Kidney glomerular epithelial cell (primary cell): ENCODE results near the gene ATP1A4.
A peak's percentile ranks its signal among the peaks of the same experiment; 100 is the strongest.
"Not testable (repeated sequence)": the region's sequence is repeated elsewhere in the genome, so short reads cannot be mapped to it uniquely, and the experiment has no call there.

Experiments
- DNase-seq: peaks from one replicate; lab custom pipeline; 2025; lab: John Stamatoyannopoulos, UW

Gene ATP1A4

DNA sequence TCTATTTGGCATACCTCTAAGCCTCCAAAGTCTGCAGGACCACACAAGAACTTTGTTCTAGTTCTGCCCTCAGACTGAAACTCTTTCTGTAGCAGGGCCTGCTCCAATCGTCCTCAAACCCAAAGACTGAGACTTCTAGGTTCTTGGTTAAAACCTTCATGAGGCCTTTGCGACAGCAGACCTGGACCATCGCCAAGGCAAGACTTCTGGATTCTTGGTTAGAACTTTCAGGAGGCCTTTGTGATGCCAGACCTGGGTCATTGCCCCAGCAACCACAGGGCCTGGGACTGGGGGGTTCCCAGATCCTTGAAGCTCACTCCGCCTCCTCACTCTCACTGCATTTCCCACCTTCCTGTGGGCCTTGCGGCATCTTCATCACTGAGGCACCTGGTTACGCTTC is at the start of gene ATP1A4:
Gene ATP1A4 (plus strand): TSS at position 301 of the 400 bp plus-strand sequence. CDS start 438 bp downstream, outside the sequence.
- no peak for DNase-seq

DNA sequence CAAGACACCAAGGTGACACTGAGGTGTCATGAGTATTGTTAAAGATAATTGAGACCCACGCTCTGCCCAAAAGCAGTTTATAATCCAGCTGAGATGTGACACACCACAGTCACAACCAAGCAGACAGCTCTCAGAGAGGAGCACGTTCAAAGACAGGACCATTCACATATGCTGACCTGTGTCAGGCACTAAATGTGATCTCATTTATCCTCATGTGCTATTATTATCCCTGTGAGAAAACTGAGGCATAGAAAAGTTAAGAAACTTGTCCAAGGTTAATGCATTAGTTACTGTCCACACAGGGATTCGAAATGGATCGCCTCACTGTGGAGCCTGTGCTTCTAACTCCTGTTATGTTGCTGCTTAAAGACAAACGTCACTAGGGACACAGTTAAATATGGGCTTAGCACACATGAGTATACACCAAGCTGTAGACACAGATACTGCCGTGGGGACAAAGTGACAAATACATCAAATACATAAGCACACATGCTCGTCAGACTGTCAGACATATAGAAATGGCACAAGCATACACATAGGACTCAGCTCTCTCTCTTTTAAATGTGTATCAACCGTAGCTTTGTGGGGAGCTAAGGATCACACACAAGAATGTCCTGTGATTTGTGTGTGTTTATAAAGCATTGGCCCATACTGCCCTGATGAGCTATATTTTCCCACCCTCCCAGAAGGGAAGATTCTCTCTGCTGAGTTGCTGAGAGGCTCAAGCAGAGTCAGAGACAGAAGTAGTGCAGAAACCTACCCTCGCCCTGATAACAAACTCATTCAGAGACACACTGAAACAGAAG is 49.5 kb upstream of the ATP1A4 start:
- peak; percentile 43 for DNase-seq

DNA sequence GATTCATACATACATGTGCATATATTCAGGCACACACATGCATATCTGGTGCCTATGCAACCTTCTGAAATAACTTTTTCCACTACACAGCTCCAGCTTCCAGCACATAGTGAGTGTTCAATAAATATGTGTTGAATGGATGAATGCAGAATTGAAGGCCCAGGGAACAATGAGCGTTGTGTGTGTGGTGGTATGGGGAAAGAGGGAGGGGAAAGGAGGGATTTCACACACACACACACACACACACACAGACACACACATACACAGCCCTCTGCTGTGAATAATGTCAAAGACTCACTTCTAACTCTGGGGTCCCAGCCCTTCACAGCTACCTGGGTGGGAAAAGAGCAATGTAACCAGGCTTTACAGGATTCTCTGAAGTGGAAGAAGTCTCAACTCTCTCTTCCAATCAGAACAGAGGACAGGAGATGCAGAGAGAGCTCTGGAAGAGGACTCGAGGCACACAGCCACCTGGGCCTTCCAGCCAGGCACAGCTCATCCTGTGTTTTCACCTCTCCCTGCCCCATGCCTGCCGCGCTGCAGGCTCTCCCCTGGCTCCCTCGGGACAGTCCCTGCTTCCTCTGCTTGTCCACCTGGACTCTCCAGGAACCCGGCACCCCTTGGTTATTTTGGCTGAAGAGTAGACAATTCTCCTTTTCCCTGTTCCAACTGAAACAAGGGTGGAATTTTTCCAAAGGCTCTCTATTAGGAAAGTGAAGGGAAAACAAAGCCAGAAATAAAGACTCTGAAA is 47.6 kb upstream of the ATP1A4 start:
- DNase-seq: no peak

DNA sequence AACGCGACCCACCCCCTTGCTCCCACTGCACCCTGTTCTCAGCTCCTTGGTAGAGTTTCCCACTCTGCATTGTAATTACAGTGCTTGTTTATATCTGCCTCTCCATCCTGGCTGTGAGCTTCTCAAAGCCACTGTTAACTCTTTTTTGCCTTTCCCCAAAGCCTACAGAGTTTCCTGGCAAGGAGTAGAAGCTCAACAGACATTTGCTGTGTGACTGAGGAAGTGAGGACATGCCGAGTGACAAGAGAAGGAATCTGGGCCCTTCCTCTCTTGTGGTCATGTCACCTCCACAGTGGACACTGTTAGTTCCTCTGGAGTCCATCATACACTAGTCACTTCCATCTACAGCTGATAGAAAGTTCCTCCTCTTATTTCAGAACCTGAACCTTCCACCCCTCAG is 46.9 kb upstream of the ATP1A4 start:
- DNase-seq: no peak

DNA sequence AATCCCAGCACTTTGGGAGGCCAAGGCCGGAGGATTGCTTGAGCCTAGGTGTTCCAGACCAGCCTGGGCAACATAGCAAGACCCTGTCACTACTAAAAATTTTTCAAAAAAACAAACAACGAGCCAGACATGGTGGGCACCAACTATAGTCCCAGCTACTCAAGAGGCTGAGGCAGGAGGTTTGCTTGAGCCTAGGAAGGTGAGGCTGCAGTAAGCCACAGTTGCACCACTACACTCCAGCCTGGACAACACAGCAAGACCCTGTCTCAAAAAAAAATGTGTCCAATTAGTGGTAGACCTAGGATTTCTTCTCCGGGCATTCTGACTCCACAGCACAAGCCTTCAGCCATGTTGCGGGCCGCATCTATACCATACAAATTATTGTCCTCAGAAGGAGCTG is 46.2 kb upstream of the ATP1A4 start:
- DNase-seq: no peak

DNA sequence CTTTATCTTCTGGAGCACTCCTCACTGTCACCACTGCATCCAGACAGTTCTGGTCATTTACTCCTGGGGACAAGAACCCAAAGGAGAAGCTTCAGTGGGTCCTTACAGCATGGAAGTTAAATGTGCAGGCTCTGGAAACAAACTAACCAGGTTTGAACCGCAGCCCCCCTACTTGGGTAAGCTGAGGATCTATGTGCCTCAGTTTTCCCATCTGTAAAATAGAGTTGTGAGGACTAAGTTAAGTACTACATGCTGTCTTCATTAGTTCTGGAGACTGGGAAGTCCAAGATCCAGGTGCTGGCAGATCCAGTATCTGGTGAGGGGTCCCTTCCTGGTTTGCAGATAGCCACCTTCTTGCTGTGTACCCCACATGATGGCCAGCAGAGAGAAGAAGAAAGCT is 43.9 kb upstream of the ATP1A4 start:
- no peak for DNase-seq

DNA sequence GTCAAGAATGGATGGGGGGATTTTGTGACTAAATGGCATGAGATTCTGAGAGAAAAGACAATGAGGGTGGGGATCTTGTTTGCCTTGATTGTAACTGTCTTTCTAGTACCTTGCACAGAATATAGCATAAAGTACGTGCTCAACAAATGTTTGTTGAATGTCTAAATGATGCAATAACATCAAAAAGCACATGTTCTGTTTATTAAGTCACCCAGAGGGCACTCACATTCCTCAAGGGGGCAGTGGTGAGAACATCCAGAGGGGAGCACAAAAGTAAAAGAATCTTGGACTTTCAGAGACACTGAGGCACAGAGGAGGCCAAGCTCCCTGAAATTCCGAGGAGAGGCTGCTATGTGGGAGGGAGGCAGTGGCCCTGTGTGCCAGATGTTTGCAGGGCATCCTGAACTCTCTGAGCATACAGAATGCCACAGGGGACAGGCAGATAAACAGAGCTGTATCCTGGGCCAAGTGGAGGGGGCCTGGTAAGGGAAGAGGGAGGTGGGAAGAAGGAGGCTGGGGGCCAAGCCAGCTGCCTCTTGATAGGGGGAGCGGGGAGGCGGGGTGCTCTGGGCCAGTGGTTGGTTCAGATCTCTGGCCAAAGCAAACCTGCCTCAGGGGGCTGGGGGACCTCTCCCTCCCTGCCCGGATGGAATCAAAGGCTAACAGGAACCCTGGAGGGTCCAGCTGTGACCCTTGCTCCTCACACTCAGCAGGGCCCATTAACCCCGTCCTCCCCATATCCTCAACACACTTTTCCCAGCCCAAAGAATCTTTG is 42.3 kb upstream of the ATP1A4 start:
- DNase-seq: no peak

DNA sequence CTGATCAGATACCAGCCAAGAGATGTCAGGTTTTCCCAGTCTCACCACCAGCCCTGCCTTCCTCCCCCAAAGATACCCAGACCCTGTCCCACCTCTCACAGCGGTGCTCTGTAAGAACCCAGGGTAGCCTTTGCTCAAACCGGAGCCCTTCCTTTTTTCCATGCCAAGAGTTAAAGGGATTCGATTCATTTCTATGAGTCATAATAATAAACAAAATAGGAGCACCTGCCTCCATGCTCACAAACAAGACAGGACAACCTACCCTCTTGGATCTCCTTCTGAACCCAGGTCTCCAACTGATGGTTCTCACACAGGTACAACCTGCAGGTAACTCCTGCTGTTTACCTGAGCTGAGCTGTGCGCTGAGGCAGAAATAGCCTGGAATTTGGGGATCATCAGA is 41.7 kb upstream of the ATP1A4 start:
- DNase-seq: no peak

DNA sequence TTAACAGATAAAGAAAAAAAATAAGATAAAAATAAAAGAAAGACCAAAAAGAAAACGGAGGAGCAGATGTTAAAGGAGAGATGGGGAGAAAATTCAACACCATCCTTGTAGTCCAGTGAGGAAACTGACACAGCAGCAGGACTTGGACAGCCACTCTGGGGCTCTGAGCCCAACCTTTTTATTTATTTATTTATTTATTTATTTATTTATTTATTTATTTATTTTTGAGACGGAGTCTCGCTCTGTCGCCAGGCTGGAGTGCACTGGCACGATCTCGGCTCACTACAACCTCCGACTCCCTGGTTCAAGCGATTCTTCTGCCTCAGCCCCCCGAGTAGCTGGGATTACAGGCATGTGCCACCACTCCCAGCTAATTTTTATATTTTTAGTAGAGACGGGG is 39.9 kb upstream of the ATP1A4 start:
- DNase-seq: not testable (repeated sequence)

DNA sequence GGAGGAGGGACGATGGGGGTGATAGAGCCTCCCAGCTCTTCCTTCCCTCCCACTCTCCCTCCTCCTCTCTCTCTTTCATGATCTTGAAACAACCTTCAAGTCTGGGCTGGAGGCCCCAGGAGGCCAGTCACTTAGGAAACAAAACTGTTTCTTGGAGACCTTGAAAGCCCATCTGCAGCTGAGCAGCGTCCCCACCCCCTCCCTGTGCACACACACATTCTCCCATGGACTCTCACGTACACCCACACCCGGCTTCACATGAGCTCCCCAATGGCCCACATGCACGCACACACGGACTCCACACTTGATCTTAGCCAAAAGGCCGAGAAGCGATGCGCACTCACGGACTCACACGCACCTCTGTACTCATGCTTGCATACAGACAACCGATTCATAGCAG is 39.0 kb upstream of the ATP1A4 start:
- DNase-seq: no peak

DNA sequence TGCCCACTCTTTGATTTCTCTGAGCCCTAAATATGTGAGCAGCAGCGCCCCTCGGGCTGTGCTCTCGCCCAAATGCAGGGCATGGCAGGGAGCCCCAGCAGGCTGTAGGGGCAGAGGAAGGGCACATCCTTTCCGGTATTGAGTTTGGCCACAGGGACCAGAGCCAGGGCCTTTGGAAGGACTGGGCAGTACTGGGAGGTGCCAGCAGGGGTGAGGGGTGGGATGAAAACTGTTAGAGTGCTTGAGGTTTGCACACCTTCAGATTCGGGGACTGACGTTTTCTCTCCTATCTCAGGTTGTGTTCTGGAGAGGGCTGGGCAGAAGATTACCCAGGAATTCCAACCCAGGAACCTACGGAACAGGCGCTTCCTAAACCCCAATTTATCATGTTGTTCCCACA is 38.0 kb upstream of the ATP1A4 start:
- no peak for DNase-seq

DNA sequence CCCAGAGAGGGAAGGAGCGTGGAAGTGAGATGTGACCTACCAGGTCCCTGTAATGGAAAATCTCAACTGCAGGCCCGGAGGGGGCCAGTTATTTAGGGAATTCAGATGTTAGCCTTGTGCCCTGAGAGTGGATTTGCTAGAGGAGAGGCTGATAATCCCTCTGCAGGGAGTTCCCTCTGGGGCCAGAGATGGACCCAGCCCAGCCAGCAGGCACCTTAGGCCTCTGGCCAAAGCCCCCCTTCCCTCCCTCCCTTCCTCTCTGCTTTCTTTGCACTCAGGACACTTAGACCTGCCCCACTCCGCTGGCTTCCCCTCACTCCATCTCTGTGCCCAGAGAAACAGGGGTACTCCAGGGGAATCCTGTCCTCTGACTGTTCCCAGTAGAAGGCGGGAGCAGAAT is 37.3 kb upstream of the ATP1A4 start:
- DNase-seq: no peak

DNA sequence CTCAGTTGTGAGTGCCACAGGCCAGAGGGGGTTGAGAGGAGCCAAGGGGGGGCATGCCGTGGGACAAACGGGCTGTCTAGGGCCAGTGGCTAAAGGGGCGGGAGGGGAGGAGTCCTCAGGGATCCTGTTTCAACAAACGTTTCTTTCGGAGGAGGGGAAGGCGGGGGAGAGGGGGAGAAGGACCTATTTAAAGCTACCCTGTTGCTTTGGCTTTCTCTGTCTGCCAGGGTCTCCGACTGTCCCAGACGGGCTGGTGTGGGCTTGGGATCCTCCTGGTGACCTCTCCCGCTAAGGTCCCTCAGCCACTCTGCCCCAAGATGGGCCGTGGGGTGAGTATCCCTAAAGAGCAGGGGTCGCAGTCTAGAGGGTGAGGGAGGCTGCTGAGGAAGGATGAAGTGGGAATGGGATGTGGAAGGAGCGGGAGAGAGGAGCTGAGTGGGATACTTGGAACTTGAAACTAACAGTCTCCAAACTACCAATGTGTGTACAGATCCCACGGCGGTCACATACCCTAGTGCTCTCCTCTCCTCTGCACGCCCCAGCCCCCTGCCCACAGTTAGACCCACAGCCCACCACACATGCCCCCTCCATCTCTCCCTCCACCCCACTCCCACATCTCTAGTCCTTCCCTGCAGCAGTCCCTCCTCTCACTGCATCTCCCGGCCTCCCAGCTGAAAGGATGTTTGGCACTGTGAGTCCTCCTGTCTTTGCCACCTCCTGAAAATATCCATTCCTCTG is 35.7 kb upstream of the ATP1A4 start, which contains the start of gene ATP1A2:
Gene ATP1A2 (plus strand): TSS at position 215 of the 738 bp plus-strand sequence. CDS start 103 bp downstream, at position 318.
- no peak for DNase-seq

DNA sequence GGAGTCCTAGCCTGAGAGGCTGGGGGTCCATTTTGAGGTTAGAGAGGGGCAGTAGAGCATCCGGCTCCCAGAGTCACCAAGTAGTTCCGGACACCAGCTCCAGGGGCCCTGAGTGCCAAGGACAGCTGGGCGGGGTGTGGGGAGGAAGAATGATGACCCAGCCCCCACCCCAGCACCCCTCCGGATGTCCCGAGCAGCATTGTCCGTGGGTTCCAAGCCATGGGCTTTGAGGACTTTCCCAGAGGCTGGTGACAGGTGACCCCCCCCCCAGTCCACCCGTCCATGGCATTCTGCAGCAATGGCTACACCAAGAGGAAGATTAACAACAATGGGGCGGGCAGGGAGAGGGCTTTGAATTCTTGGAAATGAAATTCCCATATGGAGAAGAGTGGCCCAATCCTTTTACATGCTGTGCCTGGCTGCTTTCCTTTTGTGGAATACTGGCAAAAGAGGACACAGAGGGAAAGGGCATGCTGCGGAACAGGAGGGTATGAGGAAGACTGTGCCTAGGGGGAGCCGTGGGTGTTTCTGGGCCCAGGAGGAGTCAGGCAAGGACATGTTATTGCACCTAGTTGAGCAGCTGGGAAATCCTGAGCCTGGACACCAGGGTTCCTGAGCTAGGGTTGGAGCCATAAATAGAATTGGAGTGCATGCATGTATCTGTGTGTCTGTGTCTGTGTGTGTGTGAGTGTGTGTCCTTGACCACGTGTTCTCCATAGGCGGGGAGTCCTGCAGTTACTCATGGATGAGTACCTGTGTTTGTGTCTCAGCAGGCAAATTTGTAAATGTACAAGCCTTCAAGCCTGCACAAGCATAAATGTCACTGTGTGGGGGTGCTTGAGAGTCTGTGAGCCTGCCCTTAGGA is 34.9 kb upstream of the ATP1A4 start:
- DNase-seq: no peak

DNA sequence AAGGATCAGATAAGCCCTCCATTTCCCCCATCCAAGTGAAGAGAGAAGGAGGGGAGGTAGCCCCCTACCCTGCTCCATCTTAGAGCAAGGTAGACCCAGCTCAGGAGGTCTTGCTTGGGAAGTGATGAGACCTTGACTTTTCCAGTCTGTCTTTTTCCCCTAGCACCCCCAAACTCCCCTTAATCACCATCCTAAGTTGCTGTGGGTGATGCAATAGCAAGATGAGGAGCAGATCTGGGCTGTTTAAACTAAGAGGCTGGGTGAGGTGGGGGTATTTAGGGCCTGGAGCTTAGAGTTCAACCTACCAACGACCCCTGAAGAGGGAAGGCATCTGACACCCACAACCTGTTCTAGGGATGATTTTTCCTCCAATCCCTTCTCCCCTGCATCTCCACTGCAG is 34.1 kb upstream of the ATP1A4 start:
- no peak for DNase-seq

DNA sequence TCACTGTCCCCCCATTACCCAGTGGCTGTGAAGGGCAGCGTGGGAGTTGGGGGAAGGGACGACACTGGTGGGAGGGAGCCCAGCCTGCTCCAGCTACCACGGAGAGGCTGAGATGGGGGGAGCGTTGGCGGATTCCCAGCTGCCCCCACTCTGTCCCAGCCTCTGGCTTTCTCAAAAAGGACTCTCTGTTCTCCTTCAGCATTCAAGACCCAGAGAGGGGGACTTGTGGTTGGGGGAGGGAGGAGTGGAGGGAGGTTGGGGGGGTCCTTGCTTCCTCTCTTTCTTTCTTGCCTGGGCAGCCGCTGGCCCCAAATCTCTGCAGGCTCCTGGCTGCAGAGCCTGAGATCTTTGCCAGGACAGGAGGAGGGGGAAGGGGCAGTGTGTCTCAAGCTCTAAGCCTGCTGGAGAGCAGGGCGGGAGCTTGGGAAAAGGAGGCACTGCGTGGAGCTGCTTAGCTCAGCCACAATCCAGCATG is 33.7 kb upstream of the ATP1A4 start:
- DNase-seq: no peak

DNA sequence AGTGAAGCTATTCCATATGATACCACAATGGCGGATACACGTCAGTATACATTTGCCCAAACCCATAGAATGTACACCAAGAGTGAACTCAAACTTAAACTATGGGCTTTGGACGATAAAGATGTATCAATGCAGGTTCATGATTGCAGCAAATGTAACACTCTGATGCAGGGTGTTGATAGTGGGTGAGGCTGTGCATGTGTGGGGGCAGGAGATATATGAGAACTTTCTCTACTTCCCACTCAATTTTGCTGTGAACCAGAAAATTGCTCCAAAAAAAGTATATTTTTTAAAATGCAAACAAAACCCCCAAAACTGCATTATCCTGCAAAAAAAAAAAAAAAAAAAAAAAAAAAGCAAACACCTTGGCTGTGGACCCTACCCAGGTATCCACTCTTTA is 32.5 kb upstream of the ATP1A4 start:
- DNase-seq: no peak

DNA sequence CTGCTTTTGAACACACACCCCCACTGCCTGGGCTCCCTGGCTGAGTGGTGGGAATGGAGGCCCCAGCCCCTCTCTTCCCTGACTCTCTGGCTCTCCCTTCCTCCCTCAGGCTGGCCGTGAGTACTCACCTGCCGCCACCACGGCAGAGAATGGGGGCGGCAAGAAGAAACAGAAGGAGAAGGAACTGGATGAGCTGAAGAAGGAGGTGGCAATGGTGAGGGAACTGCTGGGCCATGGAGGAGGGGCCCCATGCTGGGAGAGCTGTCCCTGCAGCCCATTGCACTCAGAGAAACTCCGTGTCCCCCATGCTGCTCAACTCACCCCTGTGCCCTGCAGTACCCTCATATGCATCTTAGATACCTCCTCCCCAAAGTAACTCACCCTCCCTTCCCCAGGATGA is 30.6 kb upstream of the ATP1A4 start:
- DNase-seq: no peak

DNA sequence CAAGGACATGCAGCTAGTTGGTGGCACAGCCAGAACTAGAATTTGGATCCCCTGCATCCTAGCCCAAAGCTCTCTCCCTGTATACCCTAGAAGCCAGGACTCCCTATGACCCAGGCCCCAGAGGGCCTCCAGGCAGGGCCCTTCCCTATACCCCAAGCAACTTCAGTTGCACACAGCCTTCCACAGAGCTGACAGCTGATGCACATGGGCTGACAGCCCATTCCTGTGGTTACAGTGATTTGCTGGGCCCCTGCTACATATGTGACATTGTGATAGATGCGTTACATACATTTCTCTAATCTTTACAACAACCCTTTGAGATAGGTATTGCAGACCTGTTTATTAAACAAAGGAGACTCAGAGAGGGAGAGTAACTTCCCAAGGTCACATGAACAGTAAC is 30.0 kb upstream of the ATP1A4 start:
- DNase-seq: no peak

DNA sequence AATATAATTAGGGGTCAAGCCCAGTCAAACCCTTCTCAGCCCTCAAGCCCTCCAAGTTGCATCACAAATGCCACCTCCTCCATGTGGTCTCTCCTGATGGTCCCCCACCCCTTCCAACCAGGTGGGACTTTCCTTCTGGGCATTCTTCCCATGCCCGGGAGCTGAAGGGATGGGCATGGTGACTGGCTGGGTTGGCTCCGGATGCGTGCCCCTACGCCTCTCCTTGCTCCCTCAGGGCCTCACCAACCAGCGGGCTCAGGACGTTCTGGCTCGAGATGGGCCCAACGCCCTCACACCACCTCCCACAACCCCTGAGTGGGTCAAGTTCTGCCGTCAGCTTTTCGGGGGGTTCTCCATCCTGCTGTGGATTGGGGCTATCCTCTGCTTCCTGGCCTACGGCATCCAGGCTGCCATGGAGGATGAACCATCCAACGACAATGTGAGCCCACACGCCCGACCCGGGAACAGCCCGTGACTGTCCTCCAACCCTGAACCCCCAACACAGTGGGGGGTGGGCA is 28.4 kb upstream of the ATP1A4 start:
- DNase-seq: no peak

DNA sequence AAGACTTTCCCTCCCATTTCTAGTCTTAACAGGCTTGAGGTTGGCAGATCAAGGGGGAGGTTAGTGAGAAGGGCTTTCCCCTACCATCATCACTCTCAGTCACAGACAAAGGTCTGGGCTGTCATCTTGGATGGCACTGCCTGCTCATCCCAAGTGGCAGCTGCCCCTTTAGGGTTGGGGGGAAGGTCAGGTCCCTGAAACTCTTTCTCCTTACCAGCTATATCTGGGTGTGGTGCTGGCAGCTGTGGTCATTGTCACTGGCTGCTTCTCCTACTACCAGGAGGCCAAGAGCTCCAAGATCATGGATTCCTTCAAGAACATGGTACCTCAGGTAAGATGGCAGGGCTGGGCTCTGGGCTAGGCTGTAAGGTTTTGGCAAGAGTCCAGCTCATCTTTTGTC is 27.7 kb upstream of the ATP1A4 start:
- no peak for DNase-seq
